Right lobe of liver (tissue), 4 donors: ENCODE results near the gene OASL.
"Not testable (repeated sequence)": the region's sequence is repeated elsewhere in the genome, so short reads cannot be mapped to it uniquely, and the experiment has no call there.

ENCODE experiments used
- CTCF ChIP-seq, 4 donors: fragments of 200-600 bp in 3 of 4; fragments of 450-650 bp in 1 of 4; IDR thresholded peaks; one replicate each; pipeline versions ENCODE4 v1.5.1 to v1.8.0; 2016 to 2022; ENCODE audit warnings: antibody characterized with exemption in 4 of 4, mild to moderate bottlenecking in 2 of 4
- POLR2A ChIP-seq: fragments of 450-650 bp; IDR thresholded peaks from one replicate; pipeline ENCODE4 v1.6.1; 2017; ENCODE audit warnings: antibody characterized with exemption, mild to moderate bottlenecking
- donor health status: DM: no; HTN: no; CAD: no.
- donor health status: DM: no; HTN: no; CAD: no.
- donor health status: DM: no; HTN: yes; CAD: no.

- TF ChIP-seq POLR2A; CTCF (IDR thresholded peaks at IDR 0.05): not testable (repeated sequence)
These were observed 38.4 kb upstream of the OASL start for GRCh38 chr12:121077440-121077839.
